GM12872 (cell line): ENCODE results near the gene COX17.

Experiments
- TF ChIP-seq, protein P1 (sequence below): IDR thresholded peaks from 3 replicates; pipeline ENCODE4 v1.5.1; 2011; ENCODE audit warnings: low read depth, mild to moderate bottlenecking, low read length, moderate library complexity; ENCODE audit not compliant: insufficient read depth

The COX17 gene

DNA sequence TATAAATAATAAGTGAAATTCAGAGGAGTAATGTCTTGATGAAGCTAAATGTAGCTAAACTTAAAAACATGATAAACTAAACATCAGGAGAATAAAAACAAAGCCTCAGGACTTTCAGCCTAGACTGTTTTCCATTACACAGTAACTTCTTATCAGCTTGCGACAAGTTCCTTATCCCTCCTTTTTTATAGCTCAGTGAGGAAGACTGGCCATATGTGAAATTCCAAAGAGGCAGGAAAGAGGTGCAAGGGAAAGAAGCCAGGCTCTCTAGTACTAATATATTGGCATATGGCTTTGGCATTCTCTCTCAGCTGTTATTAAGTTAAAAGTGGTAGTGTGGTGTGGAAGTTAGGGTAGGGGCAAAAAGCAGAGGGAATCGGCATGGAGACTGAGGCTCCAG lies 4.4 kb downstream of the COX17 start:
- TF ChIP-seq, protein P1, sequence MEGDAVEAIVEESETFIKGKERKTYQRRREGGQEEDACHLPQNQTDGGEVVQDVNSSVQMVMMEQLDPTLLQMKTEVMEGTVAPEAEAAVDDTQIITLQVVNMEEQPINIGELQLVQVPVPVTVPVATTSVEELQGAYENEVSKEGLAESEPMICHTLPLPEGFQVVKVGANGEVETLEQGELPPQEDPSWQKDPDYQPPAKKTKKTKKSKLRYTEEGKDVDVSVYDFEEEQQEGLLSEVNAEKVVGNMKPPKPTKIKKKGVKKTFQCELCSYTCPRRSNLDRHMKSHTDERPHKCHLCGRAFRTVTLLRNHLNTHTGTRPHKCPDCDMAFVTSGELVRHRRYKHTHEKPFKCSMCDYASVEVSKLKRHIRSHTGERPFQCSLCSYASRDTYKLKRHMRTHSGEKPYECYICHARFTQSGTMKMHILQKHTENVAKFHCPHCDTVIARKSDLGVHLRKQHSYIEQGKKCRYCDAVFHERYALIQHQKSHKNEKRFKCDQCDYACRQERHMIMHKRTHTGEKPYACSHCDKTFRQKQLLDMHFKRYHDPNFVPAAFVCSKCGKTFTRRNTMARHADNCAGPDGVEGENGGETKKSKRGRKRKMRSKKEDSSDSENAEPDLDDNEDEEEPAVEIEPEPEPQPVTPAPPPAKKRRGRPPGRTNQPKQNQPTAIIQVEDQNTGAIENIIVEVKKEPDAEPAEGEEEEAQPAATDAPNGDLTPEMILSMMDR: no peak

DNA sequence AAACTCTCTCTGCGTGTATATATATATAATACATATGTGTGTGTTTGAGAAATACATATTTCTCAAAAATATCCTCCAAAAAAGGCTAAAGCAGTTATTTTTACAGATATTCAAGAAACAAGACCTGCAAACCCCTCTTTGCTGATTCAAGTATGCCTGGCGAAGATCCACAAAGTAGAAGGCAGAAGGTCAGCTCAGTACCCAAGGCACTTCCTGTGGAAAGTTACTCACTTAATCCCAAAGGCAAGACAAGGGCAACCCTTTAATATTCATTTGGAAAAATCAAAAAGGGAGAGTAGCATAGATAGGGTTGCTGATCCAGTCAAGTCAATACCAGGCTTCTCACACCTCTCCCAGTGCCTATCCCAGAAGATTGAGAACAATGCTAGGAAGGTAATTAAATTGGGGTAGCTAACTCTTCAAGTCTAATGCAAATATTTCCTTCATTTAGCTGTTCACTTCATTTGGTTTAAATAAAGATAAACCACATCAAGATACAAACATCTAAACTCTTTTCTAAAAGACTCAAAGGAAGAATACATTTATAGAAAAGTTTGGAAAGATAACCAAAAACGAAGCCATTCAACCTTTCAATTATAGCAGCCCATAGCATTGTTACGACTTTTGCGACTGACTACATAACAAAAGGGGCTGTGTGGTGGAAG lies 7.2 kb downstream of the COX17 start:
- TF ChIP-seq, protein P1: no peak

DNA sequence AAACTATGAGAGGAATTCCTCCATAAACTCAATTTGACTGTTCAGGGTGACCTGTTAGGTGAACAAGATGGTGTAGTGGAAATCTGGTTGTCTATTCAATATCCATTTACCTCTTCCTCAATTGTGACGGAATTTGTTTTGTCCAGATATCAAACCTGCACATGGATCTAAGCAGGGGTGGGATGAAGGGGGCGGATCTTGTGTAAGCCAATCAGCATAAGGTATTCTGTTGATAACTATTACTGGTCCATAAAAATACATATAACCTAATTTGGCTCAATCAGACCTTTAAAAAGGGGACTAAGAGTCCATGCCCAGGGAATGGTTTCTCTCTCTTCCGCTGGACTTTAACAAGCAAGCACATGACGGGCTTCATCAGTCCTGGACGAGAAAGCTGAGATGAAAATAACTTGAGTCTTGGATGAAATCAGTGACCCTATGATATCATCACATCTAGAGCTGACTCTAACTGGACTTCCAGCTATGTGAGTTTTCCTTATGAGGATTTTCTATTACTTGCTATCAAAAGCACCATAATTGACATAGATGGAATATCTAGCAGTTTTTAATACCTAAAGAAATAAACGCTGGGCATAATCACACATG lies 11.1 kb downstream of the COX17 start:
- TF ChIP-seq, protein P1: no peak

DNA sequence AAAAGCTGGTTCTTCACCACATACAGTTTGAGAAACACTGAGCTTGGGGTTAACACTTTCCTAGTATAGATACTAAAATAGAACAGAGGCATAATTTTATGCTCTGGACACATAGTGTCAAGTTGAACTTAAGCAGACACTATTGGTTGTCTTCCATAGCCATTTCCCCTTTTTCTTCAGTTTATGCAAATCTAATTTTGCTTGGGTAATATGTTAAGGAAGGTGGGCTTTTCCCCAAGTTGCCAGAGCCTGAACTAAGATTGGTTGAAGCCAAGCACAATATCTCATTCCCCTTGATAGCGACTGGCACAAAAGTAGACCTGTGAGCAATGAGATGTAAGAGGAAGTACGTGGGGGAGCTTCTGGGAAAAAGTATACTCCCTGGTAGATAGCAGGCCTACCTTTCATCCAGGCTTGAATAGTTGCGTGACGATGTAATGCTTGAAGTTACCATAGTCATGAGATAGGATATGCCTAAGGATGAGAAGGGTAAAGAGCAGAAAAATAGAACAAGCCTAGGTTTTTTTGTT lies 12.3 kb downstream of the COX17 start:
- TF ChIP-seq, protein P1: no peak

DNA sequence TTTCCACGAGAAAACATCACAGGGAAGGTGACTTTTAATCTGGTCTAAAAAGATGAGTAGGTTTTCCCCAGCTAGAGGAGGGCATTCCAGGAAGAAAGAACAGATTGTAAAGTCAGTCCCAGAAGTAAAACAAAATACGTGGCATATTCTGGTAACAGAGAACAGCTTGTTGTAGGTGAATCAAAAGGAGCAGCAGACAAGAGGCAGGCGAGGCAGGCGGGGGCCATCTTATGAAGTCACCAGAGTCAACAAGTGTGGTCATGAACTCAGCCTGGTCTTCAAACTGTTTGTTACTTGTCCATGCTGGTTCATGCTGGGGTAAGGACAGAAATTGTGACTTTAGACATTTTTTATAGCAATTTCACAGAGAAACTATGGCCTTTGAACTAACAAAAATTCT lies 12.8 kb downstream of the COX17 start:
- TF ChIP-seq, protein P1: no peak

DNA sequence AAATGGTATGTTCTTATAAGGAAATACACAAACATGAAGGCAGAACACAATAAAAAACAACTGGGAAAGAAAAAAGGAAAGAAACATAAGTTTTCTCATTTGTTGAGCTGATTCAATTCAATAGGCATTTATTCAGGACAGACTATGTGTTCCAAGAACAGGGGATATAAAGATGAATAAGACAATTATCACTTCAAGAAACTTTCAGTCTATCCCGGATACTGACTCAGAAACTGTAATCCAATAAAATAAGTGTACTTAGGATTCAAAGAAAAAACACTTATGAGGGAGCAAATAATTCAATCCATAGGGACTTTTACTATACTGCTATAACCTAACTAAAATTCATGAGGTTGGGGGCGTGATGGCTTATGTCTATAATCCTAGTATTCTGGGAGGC lies 13.3 kb downstream of the COX17 start:
- TF ChIP-seq, protein P1: no peak

DNA sequence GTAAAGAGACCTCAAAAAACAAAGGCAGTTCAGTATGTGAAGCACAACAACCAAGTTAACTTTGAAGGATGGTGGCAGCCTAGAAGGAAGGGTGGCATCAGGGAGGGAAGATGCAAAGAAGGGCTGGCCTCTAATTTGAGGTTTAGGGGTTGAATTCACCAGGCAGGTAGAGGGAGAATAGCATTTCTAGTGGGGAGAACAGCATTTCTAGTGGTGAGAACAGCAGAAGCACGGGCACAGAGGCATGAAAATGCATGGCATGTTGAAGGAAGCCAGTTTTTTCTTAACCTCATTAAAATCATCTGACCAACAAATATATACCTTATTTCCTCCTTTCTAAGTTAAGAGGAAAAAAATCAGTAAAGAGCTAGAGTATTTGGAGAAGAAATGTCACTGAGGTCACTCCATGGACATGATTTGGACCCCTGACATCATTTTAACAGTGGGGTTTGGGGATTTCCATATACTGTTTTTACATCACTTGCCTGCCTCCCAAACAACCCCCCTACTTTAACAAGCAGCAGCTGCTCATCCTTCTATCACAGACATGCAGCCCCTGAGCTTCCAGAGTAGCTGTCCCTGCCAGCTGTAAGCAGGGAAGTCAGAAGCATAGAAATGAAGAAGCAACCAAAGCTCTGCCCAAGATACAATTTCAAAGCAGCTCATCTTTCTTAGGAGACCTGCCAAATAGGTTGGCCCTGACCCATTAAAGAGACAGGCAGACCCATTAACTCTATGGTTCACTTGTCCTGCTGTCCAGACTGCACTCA lies 14.4 kb downstream of the COX17 start:
- TF ChIP-seq, protein P1: peak; percentile 34
